Lower leg skin (tissue), 4 donors: ENCODE measurements around the gene FUT8. TPM values are rescaled to one million over a fixed set of nuclear protein-coding genes. Genes with fewer than 3 reads are reported as not detected.

Source experiments
- DNase-seq, 2 donors: peaks; one replicate each; pipeline ENCODE4 v3.0.0-alpha.2; 2019; ENCODE audit warnings: low spot score in 2 of 2
- H3K4me3 ChIP-seq: fragments of 200-600 bp; sonication (generic); 2 replicates; pipeline ENCODE4 v1.5.1; 2017; ENCODE audit warnings: mild to moderate bottlenecking, low read depth; ENCODE audit not compliant: poor library complexity, severe bottlenecking
- POLR2A ChIP-seq, 2 donors: fragments of 450-650 bp; IDR thresholded peaks; one replicate each; pipeline ENCODE4 v1.6.1; 2016 to 2017; ENCODE audit warnings: antibody characterized with exemption in 2 of 2, mild to moderate bottlenecking in 1 of 2, moderate library complexity in 1 of 2
- WGBS, 2 donors: methylation state at CpG; one replicate each; pipeline ENCODE4 v1.1.5; 2018; 5-methylcytosine and 5-hydroxymethylcytosine counted together
- intact Hi-C: fragments of 100-400 bp; cut with DNase I; formaldehyde crosslinking; loops from one replicate; pipeline ENCODE4 v1.15.0; 2023; ENCODE audit warnings: low total_unique reads
- total RNA-seq, 4 donors: library from RNA; depleted of rRNA; stranded (reverse); fragments of >200 nt; gene quantifications; one replicate each; pipeline ENCODE4 v1.1.0, GENCODE V29; 2016
- TF ChIP-seq, protein P1 (sequence below), 3 donors: fragments of 450-650 bp; IDR thresholded peaks; one replicate each; pipeline ENCODE4 v1.5.1; 2016; ENCODE audit warnings: antibody characterized with exemption in 3 of 3, mild to moderate bottlenecking in 3 of 3, moderate library complexity in 2 of 3

Gene FUT8
- total RNA-seq, 4 donors from 2014 or later, result 17.9 to 28.0 (median 25.2) TPM

GRCh38 chr14:65531148-65531547 lies 118.6 kb downstream of the FUT8 start:
- TF ChIP-seq, protein P1, sequence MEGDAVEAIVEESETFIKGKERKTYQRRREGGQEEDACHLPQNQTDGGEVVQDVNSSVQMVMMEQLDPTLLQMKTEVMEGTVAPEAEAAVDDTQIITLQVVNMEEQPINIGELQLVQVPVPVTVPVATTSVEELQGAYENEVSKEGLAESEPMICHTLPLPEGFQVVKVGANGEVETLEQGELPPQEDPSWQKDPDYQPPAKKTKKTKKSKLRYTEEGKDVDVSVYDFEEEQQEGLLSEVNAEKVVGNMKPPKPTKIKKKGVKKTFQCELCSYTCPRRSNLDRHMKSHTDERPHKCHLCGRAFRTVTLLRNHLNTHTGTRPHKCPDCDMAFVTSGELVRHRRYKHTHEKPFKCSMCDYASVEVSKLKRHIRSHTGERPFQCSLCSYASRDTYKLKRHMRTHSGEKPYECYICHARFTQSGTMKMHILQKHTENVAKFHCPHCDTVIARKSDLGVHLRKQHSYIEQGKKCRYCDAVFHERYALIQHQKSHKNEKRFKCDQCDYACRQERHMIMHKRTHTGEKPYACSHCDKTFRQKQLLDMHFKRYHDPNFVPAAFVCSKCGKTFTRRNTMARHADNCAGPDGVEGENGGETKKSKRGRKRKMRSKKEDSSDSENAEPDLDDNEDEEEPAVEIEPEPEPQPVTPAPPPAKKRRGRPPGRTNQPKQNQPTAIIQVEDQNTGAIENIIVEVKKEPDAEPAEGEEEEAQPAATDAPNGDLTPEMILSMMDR (IDR thresholded peaks at IDR 0.05), result no peak
- no peak for TF ChIP-seq POLR2A (IDR thresholded peaks at IDR 0.05)
- 85 to 88% methylated on average over 3 of the region's 3 CpGs for WGBS, 2 donors
- intact Hi-C loops, result no loop called here
- H3K4me3 ChIP-seq, result no peak overlapping the region
- no peak for DNase-seq

DNA sequence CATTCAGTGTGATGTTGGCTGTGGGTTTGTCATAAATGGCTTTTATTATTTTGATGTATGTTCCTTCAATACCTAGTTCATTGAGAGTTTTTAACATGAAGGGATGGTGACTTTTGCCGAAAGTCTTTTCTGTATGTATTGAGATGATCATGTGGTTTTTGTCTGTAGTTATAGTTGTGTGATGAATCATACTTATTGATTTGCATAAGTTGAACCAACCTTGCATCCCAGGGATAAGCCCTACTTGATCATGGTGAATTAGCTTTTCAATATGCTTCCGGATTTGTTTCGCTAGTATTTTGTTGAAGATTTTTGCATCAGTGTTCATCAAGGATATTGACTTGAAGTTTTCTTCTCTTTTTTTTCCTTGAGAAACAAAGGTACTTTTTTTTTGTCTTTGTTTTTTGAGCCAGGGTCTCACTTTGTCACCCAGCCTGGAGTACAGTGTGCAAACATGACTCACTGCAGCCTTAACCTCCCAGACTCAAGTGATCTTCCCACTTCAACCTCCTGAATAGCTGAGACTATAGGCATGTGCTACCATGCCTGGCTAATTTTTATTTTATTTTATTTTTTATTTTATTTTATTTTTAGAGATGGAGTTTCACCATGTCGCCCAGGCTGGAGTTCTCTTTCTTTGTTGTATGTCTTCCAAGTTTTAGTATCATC lies 121.3 kb downstream of the FUT8 start:
- intact Hi-C loops, result no loop called here
- H3K4me3 ChIP-seq, result no peak overlapping the region
- no peak for DNase-seq
- TF ChIP-seq, protein P1 (IDR thresholded peaks at IDR 0.05), result no peak
- TF ChIP-seq POLR2A (IDR thresholded peaks at IDR 0.05), result no peak
- 84 to 98% methylated on average over 4 of the region's 4 CpGs for WGBS, 2 donors

DNA sequence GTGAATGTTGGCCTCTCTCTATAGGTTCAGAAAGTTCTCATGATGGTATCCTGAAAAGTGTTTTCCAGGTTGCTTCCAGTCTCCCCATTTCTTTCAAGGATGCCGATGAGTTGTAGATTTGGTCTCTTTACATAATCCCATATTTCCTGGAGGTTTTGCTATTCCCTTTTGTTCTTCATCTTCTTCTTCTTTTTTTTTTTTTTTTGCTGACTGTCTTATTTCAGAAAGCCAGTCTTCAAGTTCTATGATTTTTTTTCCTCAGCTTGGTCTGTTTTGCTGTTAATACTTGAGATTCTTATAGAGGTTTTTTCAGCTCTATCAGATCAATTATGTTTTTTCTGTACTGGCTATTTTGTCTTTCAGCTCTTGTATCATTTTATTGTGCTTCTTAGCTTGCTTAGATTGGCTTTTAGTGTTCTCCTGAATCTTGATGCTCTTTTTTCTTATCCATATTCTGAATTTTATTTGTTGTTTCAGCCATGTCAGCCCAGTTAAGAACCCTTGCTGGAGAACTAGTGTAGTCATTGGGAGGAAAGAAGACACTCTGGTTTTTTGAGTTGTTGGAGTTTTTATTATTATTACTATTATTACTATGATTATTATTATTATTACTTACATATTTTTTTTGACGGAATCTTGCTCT lies 124.4 kb downstream of the FUT8 start:
- intact Hi-C loops, result no loop called here
- TF ChIP-seq POLR2A (IDR thresholded peaks at IDR 0.05), result no peak
- TF ChIP-seq, protein P1 (IDR thresholded peaks at IDR 0.05), result no peak
- DNase-seq, result no peak
- H3K4me3 ChIP-seq, result no peak overlapping the region
- 95 to 98% methylated on average over 2 of the region's 2 CpGs for WGBS, 2 donors

DNA sequence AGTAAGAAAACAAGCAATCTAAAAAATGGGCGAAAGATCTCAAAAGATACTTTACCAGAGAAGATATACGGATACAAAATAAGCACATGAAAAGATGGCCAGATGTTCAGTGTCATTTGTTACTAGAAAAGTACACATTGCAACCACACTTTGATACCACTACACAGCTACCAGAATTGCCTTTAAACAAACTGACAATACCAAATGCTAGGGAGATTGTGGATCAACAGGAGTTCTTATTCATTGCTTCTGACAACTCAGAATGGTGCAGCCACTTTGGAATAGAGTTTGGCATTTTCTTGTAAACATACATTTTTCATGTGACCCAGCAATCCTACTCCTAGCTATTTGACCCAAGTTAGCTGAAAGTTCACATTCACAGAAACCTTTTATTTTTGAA lies 136.3 kb downstream of the FUT8 start:
- no peak for DNase-seq
- WGBS, 2 donors, result 92 to 96% methylated on average over 2 of the region's 2 CpGs
- TF ChIP-seq, protein P1 (IDR thresholded peaks at IDR 0.05), result no peak
- no peak for TF ChIP-seq POLR2A (IDR thresholded peaks at IDR 0.05)
- intact Hi-C loops, result no loop called here
- H3K4me3 ChIP-seq, result no peak overlapping the region

- intact Hi-C loops, result no loop called here
These were observed 136.9 kb downstream of the FUT8 start for GRCh38 chr14:65549429-65549828.

More at GRCh38 chr14:65549429-65549828, 136.9 kb downstream of the FUT8 start:
- no peak overlapping the region for H3K4me3 ChIP-seq
- DNase-seq, result no peak
- TF ChIP-seq, protein P1 (IDR thresholded peaks at IDR 0.05), result no peak
- no peak for TF ChIP-seq POLR2A (IDR thresholded peaks at IDR 0.05)
- WGBS, 2 donors, result 59 to 66% methylated on average over 2 of the region's 2 CpGs
